ENCODE results near the gene MRPL23.

The MRPL23 gene

GRCh38 chr11:1946812-1947484, at the start of gene MRPL23:
TSS of gene MRPL23 (plus strand) at chr11:1947332. CDS start at chr11:1947363, 31 bp downstream.
- no peak for DNase-seq

GRCh38 chr11:1899090-1899489, 48.0 kb upstream of the MRPL23 start:
- no peak for DNase-seq

GRCh38 chr11:1899686-1900085, 47.4 kb upstream of the MRPL23 start:
- DNase-seq, result no peak

- no peak for DNase-seq
Observed at GRCh38 chr11:1906181-1906580, 41.0 kb upstream of the MRPL23 start.

GRCh38 chr11:1906611-1907423, 40.3 kb upstream of the MRPL23 start:
- no peak for DNase-seq

GRCh38 chr11:1908618-1909017, 38.5 kb upstream of the MRPL23 start:
- DNase-seq, result no peak

- DNase-seq, result no peak
Observed at GRCh38 chr11:1909524-1909923, 37.6 kb upstream of the MRPL23 start.

GRCh38 chr11:1912289-1912878, 34.7 kb upstream of the MRPL23 start:
- DNase-seq, result no peak

- no peak for DNase-seq
Observed at GRCh38 chr11:1913271-1914060, 33.7 kb upstream of the MRPL23 start.

GRCh38 chr11:1915795-1916131, 31.4 kb upstream of the MRPL23 start:
- DNase-seq, result no peak

- no peak for DNase-seq
Observed at GRCh38 chr11:1916132-1916985, 30.8 kb upstream of the MRPL23 start.

- DNase-seq, result no peak
Observed at GRCh38 chr11:1916986-1917522, 30.1 kb upstream of the MRPL23 start.

GRCh38 chr11:1917523-1918435, 29.4 kb upstream of the MRPL23 start:
- no peak for DNase-seq

GRCh38 chr11:1918436-1919315, 28.5 kb upstream of the MRPL23 start:
- DNase-seq, result no peak

- no peak for DNase-seq
Observed at GRCh38 chr11:1919391-1920127, 27.6 kb upstream of the MRPL23 start, which contains the start of gene TNNT3. TSS of gene TNNT3 (plus strand) at chr11:1919703. CDS start at chr11:1922875, 3,172 bp downstream.

GRCh38 chr11:1920128-1920908, 26.8 kb upstream of the MRPL23 start:
- DNase-seq, result no peak

GRCh38 chr11:1920909-1921573, 26.1 kb upstream of the MRPL23 start:
- DNase-seq, result no peak
